ENCODE measurements around the gene IL3.

The IL3 gene

DNA sequence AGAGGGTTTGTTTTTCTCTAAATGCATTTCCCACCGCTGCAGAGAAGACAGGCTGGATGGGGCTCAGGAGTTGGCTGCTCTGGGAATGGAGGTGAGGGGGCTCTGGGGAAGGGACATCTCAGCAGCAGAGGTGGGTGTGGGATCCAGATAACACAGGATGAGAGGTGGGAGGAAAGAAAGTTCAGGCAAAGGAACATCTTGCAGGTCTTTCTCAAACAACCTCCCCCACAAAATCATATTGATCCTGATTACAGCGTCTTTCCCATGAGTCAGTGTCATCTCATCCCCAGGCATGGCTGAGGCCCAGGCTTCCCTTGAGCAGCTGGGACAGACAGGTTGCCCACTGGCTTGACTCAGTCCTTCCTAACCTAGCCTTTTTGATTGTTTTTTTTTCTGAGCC, 37.7 kb upstream of the IL3 start:
- Mint-ChIP-seq H3K4me1 (peaks cover 29% of the 10 kb centered on the region), H3K4me3 (peak overlapping the region in 1 of 2 donors; percentile 11), H3K9me3 (no peaks in the 10 kb centered on the region), H3K27me3 (peaks cover 11% of the 10 kb centered on the region), H3K27ac (no peak overlapping the region)
- no peak for ATAC-seq
- DNase-seq: no peak

DNA sequence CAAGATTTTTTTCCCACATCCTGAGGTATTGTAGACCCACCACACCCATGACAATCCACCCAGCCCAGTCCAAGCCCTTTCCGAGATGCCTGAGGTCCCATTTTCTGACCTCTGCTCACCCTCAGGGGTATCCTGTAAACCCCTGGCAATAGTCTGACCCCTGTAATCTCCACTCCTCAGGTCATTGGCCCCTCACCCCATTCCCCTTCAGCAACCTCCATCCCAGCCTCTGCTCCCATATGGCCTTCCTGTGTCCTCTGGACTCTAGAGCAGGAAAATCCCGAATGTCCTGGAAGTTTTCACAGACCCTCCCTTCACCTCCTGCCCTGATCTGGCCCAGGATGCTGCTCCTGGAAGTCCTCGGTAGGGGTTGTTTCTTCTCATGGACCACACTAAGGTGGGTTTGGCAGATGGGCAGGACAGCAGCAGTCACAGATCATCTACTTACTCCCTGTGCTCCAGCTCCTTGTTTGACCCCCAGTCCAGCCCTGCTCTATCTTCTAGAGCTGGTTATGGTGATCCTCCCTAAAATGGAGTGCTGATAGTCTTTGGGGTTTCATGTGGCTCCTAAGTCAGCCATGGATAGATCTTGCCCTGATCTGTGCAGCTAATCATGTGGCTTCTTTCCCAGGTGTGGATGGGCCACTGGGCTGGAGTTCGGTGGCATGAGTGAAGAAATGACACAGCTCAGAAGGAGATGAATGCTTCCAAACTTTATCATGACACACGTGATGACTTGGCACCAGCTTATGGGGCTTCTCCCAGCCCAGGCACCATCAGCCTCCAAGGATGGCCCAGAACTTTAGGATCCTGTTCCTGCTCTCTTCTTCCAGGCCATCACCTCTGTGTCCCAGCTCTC, 37.0 kb upstream of the IL3 start:
- Mint-ChIP-seq H3K27ac (peak overlapping the region in 1 of 2 donors; percentile 58), H3K4me1 (peaks cover 23% of the 10 kb centered on the region), H3K27me3 (peaks cover 5% of the 10 kb centered on the region), H3K4me3 (peak overlapping the region in 1 of 2 donors; percentile 55), H3K9me3 (no peaks in the 10 kb centered on the region)
- ATAC-seq (no peak), DNase-seq (no peak)

DNA sequence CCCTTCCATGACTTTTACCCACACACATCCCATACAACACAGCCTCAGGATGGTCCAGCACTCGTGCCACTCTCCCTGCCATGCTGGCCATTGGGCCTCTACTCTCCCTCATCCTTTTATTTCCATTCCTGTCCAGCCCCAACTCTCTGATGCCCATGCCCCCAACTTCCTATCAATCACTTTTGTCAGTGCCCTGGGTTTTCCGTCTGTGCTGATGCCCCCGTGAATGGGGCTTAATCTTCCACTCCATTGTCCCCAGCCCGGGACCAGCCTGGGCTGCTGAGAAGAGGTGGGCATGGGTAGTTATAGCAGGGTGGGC, 36.4 kb upstream of the IL3 start:
- Mint-ChIP-seq H3K4me1 (peaks cover 19% of the 10 kb centered on the region), H3K27me3 (peaks cover 5% of the 10 kb centered on the region), H3K27ac (no peak overlapping the region), H3K4me3 (no peak overlapping the region), H3K9me3 (no peaks in the 10 kb centered on the region)
- ATAC-seq (no peak), DNase-seq (no peak)

DNA sequence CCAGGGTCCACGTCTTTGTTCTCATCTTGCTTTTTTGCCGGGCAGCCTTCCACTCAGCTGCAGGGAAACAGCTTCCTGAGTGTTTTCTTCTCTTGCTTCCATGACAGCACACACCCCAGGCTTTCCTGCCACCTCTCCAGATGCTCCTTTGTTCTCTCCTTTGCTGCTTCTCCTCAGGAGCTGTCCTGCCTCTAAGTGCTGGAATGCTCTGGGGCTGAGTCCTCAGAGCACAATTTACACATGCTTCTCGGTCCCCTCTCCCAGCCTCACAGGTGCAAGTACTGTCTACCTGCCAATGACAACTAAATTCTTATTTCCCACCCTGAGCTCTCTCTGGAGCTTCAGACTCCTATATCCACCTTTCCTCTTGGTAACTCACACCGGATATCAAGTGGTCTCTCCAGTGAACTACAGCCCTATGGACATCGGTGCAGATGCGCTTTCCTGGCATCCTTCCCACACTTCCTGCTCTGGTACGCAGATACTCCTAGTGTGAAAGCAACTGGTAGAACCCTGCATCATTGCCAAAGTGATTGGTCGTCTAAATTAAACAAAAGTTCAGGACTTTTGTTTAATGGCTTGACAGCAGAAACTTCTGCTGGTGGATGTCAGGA, 35.6 kb upstream of the IL3 start:
- Mint-ChIP-seq H3K9me3 (no peaks in the 10 kb centered on the region), H3K4me3 (no peak overlapping the region), H3K4me1 (peaks cover 15% of the 10 kb centered on the region), H3K27me3 (peaks cover 12% of the 10 kb centered on the region), H3K27ac (no peak overlapping the region)
- DNase-seq (no peak), ATAC-seq (no peak)

DNA sequence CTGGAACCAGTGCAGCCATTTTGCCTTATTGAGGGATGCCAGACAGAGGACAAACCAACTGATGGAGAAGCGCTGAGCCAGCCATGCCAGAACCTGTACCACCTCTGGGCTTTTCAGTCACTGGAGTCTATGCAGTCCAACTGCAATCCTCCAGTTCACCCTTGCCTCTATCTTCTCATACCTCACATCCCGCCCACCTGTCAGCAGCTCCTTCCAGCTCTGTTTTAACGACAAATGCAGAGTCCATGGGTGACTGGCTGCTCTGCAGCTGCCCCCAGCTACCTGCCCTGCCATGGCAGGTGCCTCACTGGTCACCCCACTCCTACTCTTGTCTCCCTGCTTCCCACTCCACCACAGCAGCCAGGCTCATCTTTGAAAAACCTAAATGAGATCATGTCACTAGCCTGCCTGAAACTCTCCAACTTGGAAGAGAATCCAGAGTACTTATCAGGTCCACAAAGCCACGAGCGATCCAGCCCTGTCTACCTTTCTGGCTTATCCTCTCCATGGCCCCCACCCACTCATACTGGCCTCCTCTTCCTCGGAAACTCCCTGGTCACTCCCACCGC, 35.0 kb upstream of the IL3 start:
- ATAC-seq: no peak
- peaks cover 18% of the 10 kb centered on the region for H3K27me3 Mint-ChIP-seq
- peaks cover 9% of the 10 kb centered on the region for H3K4me1 Mint-ChIP-seq
- H3K27ac Mint-ChIP-seq: no peak overlapping the region
- H3K9me3 Mint-ChIP-seq: no peaks in the 10 kb centered on the region
- DNase-seq: no peak
- H3K4me3 Mint-ChIP-seq: no peak overlapping the region

DNA sequence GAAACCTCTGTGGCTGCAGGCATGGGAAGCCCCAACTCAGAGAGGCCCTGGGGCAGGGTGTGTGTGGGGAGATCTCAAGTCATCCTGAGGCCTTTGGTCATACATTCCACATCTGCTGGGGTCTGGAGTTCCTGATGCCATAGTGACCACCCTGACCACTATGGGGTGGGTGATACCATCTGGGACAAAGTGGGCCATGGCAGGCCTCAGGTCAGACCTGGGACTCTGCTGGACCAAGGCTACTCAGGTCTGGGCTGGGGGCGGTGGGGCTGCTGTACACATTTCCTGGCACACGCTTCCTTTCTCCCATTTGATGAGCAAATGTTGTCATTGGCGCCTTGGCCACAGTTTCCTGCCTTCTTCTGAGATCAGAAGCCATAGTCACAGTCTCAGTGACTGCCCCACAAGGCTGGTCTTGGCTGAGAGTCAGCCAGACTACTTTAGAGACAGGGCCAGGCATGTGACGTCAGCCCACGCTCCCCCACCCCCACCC, 33.9 kb upstream of the IL3 start:
- peak in 1 of 2 donors; percentile 74 for DNase-seq
- Mint-ChIP-seq H3K4me3 (peak overlapping the region in 1 of 2 donors; percentile 40), H3K27me3 (peaks cover 17% of the 10 kb centered on the region), H3K9me3 (no peaks in the 10 kb centered on the region), H3K4me1 (no peaks in the 10 kb centered on the region), H3K27ac (no peak overlapping the region)
- ATAC-seq: peak; percentile 93

DNA sequence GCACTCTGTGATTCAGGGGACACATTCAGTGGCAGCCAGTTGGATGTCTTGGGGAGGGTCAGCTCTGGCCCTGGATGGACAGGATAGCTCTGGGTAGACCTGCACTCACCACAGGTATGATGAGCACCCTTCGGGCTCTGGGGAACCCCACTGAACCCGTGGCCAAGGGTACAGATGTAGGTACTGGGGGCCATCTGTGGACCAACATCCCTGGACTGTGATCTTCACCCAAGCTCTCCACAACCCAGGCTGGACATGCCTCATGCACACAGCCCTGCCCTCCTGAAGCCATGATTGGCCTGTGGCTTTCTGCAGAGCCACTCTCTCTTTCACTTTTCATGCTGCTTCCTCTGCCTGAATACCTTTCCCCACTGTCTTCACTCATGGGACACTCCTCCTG, 33.4 kb upstream of the IL3 start:
- Mint-ChIP-seq H3K4me3 (peak overlapping the region; percentile 27 to 68), H3K4me1 (no peaks in the 10 kb centered on the region), H3K27ac (peak overlapping the region in 1 of 2 donors; percentile 55), H3K9me3 (no peaks in the 10 kb centered on the region), H3K27me3 (peaks cover 17% of the 10 kb centered on the region)
- ATAC-seq: peak; percentile 39
- no peak for DNase-seq

DNA sequence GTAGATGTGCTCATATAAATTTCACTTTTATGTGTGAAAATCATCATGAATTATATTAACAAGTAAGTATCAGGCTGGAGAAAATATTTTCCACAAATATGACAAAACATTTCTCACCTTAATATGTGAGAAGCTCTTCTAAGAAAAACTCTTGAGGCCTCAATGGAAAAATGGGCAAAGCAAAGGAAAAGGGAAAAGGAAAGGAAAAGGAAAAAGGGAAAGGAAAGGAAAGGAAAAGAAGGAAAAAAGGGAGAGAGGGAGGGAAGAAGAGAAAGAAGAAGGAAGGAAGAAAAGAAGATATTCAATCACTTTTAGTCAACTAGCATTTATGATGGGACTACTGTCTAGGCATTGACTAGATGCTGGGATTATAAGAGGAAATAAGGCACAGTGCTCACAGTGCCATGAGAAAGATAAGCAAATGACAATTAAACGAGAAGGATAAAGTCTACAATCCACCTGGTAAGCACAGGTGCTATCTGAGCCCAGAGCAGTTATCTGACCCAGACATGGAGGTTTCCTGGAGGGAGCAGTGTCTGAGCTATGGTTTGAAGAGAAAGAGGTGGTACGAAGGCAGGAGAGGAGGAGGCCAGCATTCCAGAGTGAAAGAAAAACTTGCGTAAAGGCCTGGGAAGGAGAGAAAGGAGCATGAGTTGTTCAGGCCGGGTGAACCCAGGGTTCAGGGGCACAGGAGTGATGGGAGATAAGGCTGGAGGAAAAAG, 30.7 kb upstream of the IL3 start:
- H3K27ac Mint-ChIP-seq: no peak overlapping the region
- peaks cover 17% of the 10 kb centered on the region for H3K27me3 Mint-ChIP-seq
- no peaks in the 10 kb centered on the region for H3K4me1 Mint-ChIP-seq
- H3K9me3 Mint-ChIP-seq: peaks cover 0 to 14% of the 10 kb centered on the region in 2 donors
- ATAC-seq (no peak), DNase-seq (no peak)
- H3K4me3 Mint-ChIP-seq: no peak overlapping the region

DNA sequence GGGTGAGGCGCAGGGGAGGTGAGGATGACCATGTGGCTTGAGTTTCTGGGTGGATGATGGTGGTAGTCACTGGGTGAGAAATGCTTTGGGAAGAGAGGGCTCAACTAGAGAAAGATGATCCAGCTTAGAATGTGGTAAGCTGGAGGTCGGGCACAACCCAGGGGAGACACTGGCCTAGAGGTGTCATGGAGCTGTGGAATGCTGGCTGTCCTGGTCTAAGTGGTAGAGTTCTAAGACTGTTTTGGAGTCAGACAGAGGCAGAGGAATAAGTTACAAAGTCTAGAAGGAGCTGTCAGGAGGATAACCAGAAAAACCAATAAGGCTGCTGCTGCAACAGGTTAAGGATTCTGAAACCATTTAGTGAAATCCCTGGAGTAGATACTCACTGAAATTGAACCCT, 29.8 kb upstream of the IL3 start:
- peaks cover 17% of the 10 kb centered on the region for H3K27me3 Mint-ChIP-seq
- H3K9me3 Mint-ChIP-seq: peaks cover 0 to 14% of the 10 kb centered on the region in 2 donors
- DNase-seq (peak in 1 of 2 donors; percentile 3), ATAC-seq (no peak)
- H3K27ac Mint-ChIP-seq: no peak overlapping the region
- no peaks in the 10 kb centered on the region for H3K4me1 Mint-ChIP-seq
- H3K4me3 Mint-ChIP-seq: no peak overlapping the region

DNA sequence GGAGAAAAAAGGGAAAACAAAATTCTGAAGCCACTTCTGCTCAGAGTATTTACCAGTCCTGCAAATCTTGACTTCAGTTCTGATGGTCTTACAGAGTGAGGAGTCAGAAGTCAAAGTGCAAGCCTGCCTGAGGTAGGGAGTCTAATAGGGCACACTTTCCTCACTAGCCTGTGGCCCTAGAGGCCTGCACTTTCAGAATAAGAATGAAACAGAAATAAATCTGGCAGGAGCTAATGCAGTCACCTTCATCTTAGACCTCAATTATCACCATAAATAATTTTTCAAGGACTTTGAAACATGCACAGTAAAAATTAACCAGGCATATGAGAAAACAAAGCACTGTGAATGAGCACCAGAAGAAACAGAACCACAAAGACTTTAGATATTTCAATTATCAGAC, 28.3 kb upstream of the IL3 start:
- ATAC-seq (no peak), DNase-seq (no peak)
- Mint-ChIP-seq H3K27ac (no peak overlapping the region), H3K9me3 (peaks cover 0 to 14% of the 10 kb centered on the region in 2 donors), H3K27me3 (peaks cover 17% of the 10 kb centered on the region), H3K4me3 (no peak overlapping the region), H3K4me1 (peaks cover 3% of the 10 kb centered on the region)

DNA sequence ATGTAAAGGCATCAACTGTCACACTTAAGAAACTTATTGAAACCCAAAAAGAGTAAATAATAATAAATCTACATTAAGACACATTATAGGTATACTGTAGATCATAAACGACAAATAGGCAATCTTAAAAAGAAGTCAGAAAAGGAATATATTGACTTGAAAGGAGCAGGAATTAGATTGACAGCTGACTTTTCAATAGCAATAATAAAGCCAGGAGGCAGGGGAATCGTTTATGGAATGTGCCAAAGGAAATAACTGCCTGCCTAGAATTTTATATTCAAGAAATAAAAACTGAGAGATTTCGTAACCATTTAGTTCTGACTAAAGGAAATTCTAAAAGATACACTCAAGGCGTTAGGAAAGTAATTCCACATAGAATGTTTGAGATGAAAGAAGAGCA, 27.3 kb upstream of the IL3 start:
- H3K27ac Mint-ChIP-seq: no peak overlapping the region
- H3K4me1 Mint-ChIP-seq: peaks cover 11% of the 10 kb centered on the region
- DNase-seq (no peak), ATAC-seq (no peak)
- peaks cover 0 to 14% of the 10 kb centered on the region in 2 donors for H3K9me3 Mint-ChIP-seq
- H3K4me3 Mint-ChIP-seq: no peak overlapping the region
- peaks cover 17% of the 10 kb centered on the region for H3K27me3 Mint-ChIP-seq

DNA sequence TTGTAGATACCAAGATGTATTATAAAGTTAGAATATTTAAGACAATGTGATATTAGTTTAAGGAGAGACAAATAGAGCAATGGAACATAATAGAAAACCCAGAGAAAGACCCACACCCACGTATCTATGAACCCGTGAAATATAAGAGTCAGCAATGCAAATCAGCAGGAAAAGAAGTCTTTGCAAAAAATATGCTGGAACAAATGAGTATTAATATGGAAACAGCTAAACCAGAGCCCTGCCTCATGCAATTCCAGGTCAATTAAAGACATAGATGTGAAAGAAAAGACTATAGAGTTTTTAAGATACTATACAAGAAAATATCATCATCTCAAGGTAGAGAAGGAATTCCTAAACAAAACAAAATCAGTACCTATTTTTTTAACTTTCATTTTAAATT, 23.1 kb upstream of the IL3 start:
- DNase-seq (no peak), ATAC-seq (no peak)
- no peak overlapping the region for H3K4me3 Mint-ChIP-seq
- no peak overlapping the region for H3K27ac Mint-ChIP-seq
- peaks cover 29% of the 10 kb centered on the region for H3K27me3 Mint-ChIP-seq
- H3K9me3 Mint-ChIP-seq: peaks cover 4 to 24% of the 10 kb centered on the region in 2 donors
- peaks cover 11% of the 10 kb centered on the region for H3K4me1 Mint-ChIP-seq

DNA sequence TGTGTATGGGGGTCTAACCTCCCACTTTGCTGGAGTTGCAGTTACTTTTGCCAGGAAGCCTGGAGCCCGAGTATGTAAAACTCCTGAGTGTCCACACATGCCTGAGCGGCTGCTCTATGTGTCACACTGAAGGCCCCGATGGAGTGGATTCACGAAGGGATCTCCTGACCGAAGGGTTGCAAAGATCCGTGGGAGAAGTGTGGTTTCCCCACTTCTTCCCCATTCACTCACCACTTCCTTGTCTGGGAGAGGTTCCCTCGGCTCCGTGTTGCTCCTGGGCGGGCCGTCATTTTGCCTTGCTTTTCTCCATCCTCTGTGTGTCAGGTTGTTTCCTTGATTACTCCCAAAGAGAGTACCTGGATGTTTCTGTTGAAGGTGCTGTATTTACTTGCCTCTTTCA, 16.2 kb upstream of the IL3 start:
- peaks cover 6% of the 10 kb centered on the region in 2 donors for H3K9me3 Mint-ChIP-seq
- no peak overlapping the region for H3K4me3 Mint-ChIP-seq
- no peaks in the 10 kb centered on the region for H3K4me1 Mint-ChIP-seq
- H3K27ac Mint-ChIP-seq: no peak overlapping the region
- DNase-seq (no peak), ATAC-seq (no peak)
- peaks cover 30% of the 10 kb centered on the region for H3K27me3 Mint-ChIP-seq

DNA sequence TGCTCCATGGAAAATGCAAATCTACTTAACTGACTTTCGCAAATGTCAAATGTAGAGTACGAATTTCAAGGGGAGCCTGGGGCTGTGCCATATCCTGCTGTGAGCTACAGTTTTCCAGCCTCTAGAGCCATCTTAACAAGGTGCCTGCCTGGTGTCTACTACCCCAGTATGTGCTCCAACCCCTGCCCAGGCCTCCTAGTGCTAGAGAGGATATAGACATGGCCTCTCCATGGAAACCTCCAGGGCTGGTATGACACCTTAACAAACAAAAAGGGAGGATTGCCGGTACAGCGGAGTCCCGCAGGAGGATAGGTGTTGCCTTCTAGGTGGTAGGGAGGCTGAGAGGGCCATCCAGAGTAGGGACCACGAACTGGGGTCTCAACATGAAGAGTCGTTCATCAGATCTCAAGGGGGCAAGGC, 13.6 kb upstream of the IL3 start:
- ATAC-seq: no peak
- Mint-ChIP-seq H3K9me3 (peaks cover 6% of the 10 kb centered on the region in 2 donors), H3K4me3 (no peak overlapping the region), H3K27me3 (peaks cover 18% of the 10 kb centered on the region), H3K4me1 (no peaks in the 10 kb centered on the region), H3K27ac (no peak overlapping the region)
- peak in 1 of 2 donors; percentile 2 for DNase-seq

DNA sequence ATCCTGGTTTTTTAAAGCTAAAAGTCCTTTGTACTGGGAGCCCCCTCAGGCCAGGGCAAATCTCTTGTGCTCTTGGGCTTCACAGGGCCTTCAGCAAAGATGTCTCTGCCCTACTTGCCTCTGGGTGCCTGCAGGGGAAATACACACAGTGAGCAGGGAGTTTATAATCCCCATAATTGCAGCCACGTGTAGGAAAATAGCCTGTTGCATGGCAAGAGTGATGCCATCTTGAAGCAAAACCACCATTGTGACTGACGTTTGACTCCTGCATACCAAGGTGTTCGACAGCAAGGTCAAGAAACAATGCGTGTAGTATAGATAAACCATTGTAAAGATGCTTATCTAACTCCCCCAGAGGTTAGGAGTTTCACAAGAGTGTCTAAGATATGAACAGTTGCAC, 11.4 kb upstream of the IL3 start:
- Mint-ChIP-seq H3K4me3 (no peak overlapping the region), H3K4me1 (no peaks in the 10 kb centered on the region), H3K27me3 (peaks cover 18% of the 10 kb centered on the region), H3K27ac (no peak overlapping the region), H3K9me3 (no peaks in the 10 kb centered on the region)
- DNase-seq (no peak), ATAC-seq (no peak)
